GM18505 (cell line): ENCODE measurements around the gene RFT1.

Experiments
- ATAC-seq: cut with Tn5 transposase; IDR thresholded peaks from one replicate; pipeline ENCODE4 v1.9.1; 2021; ENCODE audit not compliant: unreplicated experiment
- POLR2A ChIP-seq: IDR thresholded peaks from 4 replicates; pipeline ENCODE4 v1.6.1; 2011; ENCODE audit warnings: borderline replicate concordance; ENCODE audit not compliant: insufficient read depth, insufficient read length; ENCODE audit errors: extremely low read depth

RFT1 gene

GRCh38 chr3:53051929-53052328, 78.3 kb downstream of the RFT1 start:
- no peak for TF ChIP-seq POLR2A
- ATAC-seq = no peak

GRCh38 chr3:53049987-53050386, 80.2 kb downstream of the RFT1 start:
- no peak for ATAC-seq

GRCh38 chr3:53046171-53047170, 83.8 kb downstream of the RFT1 start:
- ATAC-seq = peak; percentile 38
- no peak for TF ChIP-seq POLR2A

More at GRCh38 chr3:53049987-53050386, 80.2 kb downstream of the RFT1 start:
- no peak for TF ChIP-seq POLR2A

GRCh38 chr3:53045518-53046170, 84.6 kb downstream of the RFT1 start, which contains the start of gene SFMBT1:
Gene SFMBT1, minus strand, starts transcription at chr3:53046073. Its CDS starts 76,945 bp downstream, at chr3:52969128.
- ATAC-seq = peak; percentile 37

GRCh38 chr3:53044711-53045517, 85.3 kb downstream of the RFT1 start:
- TF ChIP-seq POLR2A = no peak
- peak; percentile 38 for ATAC-seq

More at GRCh38 chr3:53045518-53046170, 84.6 kb downstream of the RFT1 start, which contains the start of gene SFMBT1:
- peak; percentile 54 for TF ChIP-seq POLR2A

- no peak for ATAC-seq
Measured at GRCh38 chr3:53044371-53044710, 85.9 kb downstream of the RFT1 start.

GRCh38 chr3:53043738-53044137, 86.5 kb downstream of the RFT1 start:
- TF ChIP-seq POLR2A = no peak
- no peak for ATAC-seq

More at GRCh38 chr3:53044371-53044710, 85.9 kb downstream of the RFT1 start:
- TF ChIP-seq POLR2A = no peak

GRCh38 chr3:53042651-53043050, 87.6 kb downstream of the RFT1 start:
- TF ChIP-seq POLR2A = no peak
- ATAC-seq = no peak

- no peak for ATAC-seq
- TF ChIP-seq POLR2A = no peak
Measured at GRCh38 chr3:53040351-53040820, 89.8 kb downstream of the RFT1 start.

- ATAC-seq = no peak
- TF ChIP-seq POLR2A = no peak
Measured at GRCh38 chr3:53039376-53039752, 90.9 kb downstream of the RFT1 start.

GRCh38 chr3:53038679-53039375, 91.4 kb downstream of the RFT1 start:
- no peak for TF ChIP-seq POLR2A
- ATAC-seq = no peak
